GM23248 (cell line): ENCODE data around the gene FUS. TPM values are rescaled to one million over a fixed set of nuclear protein-coding genes. Genes with fewer than 3 reads are reported as not detected.
A peak's percentile ranks its signal among the peaks of the same experiment; 100 is the strongest.

Experiments
- DNase-seq: peaks from one replicate; pipeline ENCODE4 v3.0.0-alpha.2; 2015
- H2AFZ ChIP-seq: fragments of 200-600 bp; sonication (generic); 2 replicates; pipeline ENCODE4 v1.6.1; 2016; ENCODE audit warnings: antibody characterized with exemption
- H3F3A ChIP-seq: fragments of 200-600 bp; sonication (generic); 2 replicates; pipeline ENCODE4 v1.6.1; 2016; ENCODE audit warnings: mild to moderate bottlenecking, antibody characterized with exemption, mixed run types; ENCODE audit not compliant: insufficient read depth
- H3K27ac ChIP-seq: fragments of 200-600 bp; sonication (generic); 2 replicates; pipeline ENCODE4 v1.5.1; 2016; ENCODE audit warnings: mild to moderate bottlenecking
- H3K27me3 ChIP-seq: fragments of 200-600 bp; sonication (generic); replicated peaks from 2 replicates; pipeline ENCODE4 v1.6.1; 2016; ENCODE audit warnings: mild to moderate bottlenecking; ENCODE audit not compliant: insufficient read depth
- H3K36me3 ChIP-seq: fragments of 200-600 bp; sonication (generic); 2 replicates; pipeline ENCODE4 v1.6.1; 2016; ENCODE audit warnings: low read depth, mild to moderate bottlenecking
- H3K4me1 ChIP-seq: fragments of 200-600 bp; sonication (generic); 2 replicates; pipeline ENCODE4 v1.6.1; 2016; ENCODE audit warnings: mild to moderate bottlenecking; ENCODE audit not compliant: insufficient read depth
- H3K4me2 ChIP-seq: fragments of 200-600 bp; sonication (generic); one replicate; pipeline ENCODE4 v1.6.1; 2016; ENCODE audit warnings: mild to moderate bottlenecking; ENCODE audit not compliant: unreplicated experiment
- H3K4me3 ChIP-seq: fragments of 200-600 bp; sonication (generic); 2 replicates; pipeline ENCODE4 v1.5.1; 2016; ENCODE audit warnings: mild to moderate bottlenecking
- H3K79me2 ChIP-seq: fragments of 200-600 bp; sonication (generic); 2 replicates; pipeline ENCODE4 v1.6.1; 2016; ENCODE audit warnings: mild to moderate bottlenecking; ENCODE audit not compliant: insufficient read depth
- H3K9ac ChIP-seq: fragments of 200-600 bp; sonication (generic); 2 replicates; pipeline ENCODE4 v1.6.1; 2016; ENCODE audit warnings: mild to moderate bottlenecking
- H3K9me2 ChIP-seq: fragments of 200-600 bp; sonication (generic); 2 replicates; pipeline ENCODE4 v1.6.1; 2016; ENCODE audit warnings: mixed run types, mild to moderate bottlenecking, moderate library complexity; ENCODE audit not compliant: insufficient read depth
- H3K9me3 ChIP-seq: fragments of 200-600 bp; sonication (generic); one replicate; pipeline ENCODE4 v1.6.1; 2017; ENCODE audit warnings: low read depth
- H4K20me1 ChIP-seq: fragments of 200-600 bp; sonication (generic); 2 replicates; pipeline ENCODE4 v1.6.0; 2016; ENCODE audit not compliant: insufficient read depth
- EZH2 ChIP-seq: fragments of 200-600 bp; sonication (generic); IDR thresholded peaks from 2 replicates; pipeline ENCODE4 v1.6.1; 2018; ENCODE audit warnings: antibody characterized with exemption, mild to moderate bottlenecking; ENCODE audit not compliant: insufficient read depth, poor library complexity, severe bottlenecking
- EZH2phosphoT487 ChIP-seq: fragments of 200-600 bp; sonication (generic); IDR thresholded peaks from 2 replicates; pipeline ENCODE4 v1.6.1; 2018; ENCODE audit warnings: antibody characterized with exemption, moderate library complexity, mild to moderate bottlenecking, low read depth; ENCODE audit not compliant: insufficient read depth
- WGBS, 2 experiments: methylation state at CpG; one replicate each; pipeline ENCODE4 v1.1.6; 2015 to 2017; ENCODE audit warnings: low lambda C conversion rate in 2 of 2, low coverage in 1 of 2; ENCODE audit errors: missing lambda C conversion rate in 2 of 2; 5-methylcytosine and 5-hydroxymethylcytosine counted together
- in situ Hi-C: fragments of 300-500 bp; cut with MboI; formaldehyde crosslinking; loops from 2 replicates; pipeline ENCODE4 v1.15.0; 2020
- polyA plus RNA-seq: library from polyadenylated mRNA; unstranded; fragments of >200 nt; fragmentation: Nextera tagmentation; extraction: Ambion mirVana; gene quantifications from 2 replicates; pipeline ENCODE4 v1.2.1, GENCODE V29; 2016
- total RNA-seq: library from RNA; depleted of rRNA; stranded (reverse); fragments of >200 nt; shearing (Covaris generic); gene quantifications from 2 replicates; pipeline ENCODE4 v1.2.3, GENCODE V29; 2014

The FUS gene
- total and polyA plus RNA-seq, 2 experiments from 2014 or later = 22.5 to 166 TPM

DNA sequence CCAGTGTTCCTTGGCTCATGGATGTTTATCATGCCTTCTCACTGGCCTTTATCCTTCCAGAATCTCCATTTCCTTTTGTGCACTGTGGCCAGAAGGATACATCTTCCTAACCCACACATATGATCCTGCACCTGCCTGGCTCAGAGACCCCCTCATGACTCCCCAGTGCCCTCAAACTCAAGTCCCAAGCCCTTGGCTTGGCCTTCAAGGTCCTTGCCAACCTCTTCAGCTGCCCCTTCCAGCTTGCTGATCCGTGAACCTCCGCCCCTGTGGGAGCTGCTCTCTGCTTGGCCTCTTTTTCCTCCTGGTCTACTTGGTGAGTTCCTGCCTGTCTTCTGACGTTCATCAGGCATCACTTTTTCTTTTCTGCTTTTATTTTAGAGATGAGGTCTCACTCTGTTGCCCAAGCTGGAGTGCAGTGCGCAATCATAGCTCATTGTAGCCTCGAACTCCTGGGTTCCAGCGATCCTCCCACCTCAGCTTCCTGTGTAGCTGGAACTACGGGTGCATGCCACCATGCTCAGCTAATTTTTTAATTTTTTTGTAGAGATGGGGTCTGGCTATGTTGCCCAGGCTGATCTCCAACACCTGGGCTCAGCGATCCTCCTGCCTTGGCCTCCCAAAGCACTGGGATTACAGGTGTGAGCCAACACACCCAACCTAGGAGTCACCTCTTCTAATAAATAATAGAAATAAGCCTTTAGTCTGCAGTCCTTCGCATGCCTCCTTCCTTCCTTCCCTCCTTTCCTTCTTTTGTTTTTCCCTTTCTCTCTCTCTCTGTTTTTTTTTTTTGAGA lies 25.1 kb downstream of the FUS start:
- Histone ChIP-seq H3K9me3 (no peaks in the 10 kb centered on the region), H3K27me3 (0 out of 2 replicates have a peak, but pooled peaks cover 8% of the 10 kb centered on the region), H3F3A (peaks cover 14% of the 10 kb centered on the region), H4K20me1 (0 out of 2 replicates have a peak, but pooled peaks cover 4% of the 10 kb centered on the region), H3K4me1 (peaks cover 9% of the 10 kb centered on the region; the same call in 1 of the 2 replicates), H3K36me3 (no peaks in the 10 kb centered on the region), H3K4me3 (no peak overlapping the region), H3K79me2 (no peaks in the 10 kb centered on the region), H3K9ac (no peak overlapping the region), H3K4me2 (no peak overlapping the region), H3K27ac (no peak overlapping the region), H2AFZ (no peak overlapping the region), H3K9me2 (no peaks in the 10 kb centered on the region)
- no peak for TF ChIP-seq EZH2phosphoT487
- TF ChIP-seq EZH2 = no peak
- WGBS, 2 experiments = 77 to 78% methylated on average over 9 of the region's 9 CpGs
- no peak for DNase-seq
- in situ Hi-C loops = loop anchor here (10.0 to 25.0 kb wide), 2 partner anchors 240 to 507 kb away; partner anchors contain the start of gene ZNF843

- in situ Hi-C loops = loop anchor here (10.0 to 25.0 kb wide), 2 partner anchors 238 to 506 kb away; partner anchors contain the start of gene ZNF843
- Histone ChIP-seq H3K79me2 (no peaks in the 10 kb centered on the region), H3F3A (no peaks in the 10 kb centered on the region; the same call in 1 of the 2 replicates), H3K4me3 (no peak overlapping the region), H2AFZ (no peak overlapping the region), H3K9me3 (no peaks in the 10 kb centered on the region), H3K4me2 (no peak overlapping the region), H3K9ac (no peak overlapping the region), H3K9me2 (no peaks in the 10 kb centered on the region), H3K27me3 (0 out of 2 replicates have a peak, but pooled peaks cover 8% of the 10 kb centered on the region), H3K4me1 (peaks cover 6% of the 10 kb centered on the region; the same call in 1 of the 2 replicates), H4K20me1 (no peaks in the 10 kb centered on the region), H3K27ac (no peak overlapping the region), H3K36me3 (no peaks in the 10 kb centered on the region)
- DNase-seq = no peak
- TF ChIP-seq EZH2phosphoT487 (no peak), EZH2 (no peak)
- WGBS, 2 experiments = 40 to 45% methylated on average over 6 of the region's 6 CpGs
Measured at GRCh38 chr16:31206776-31207175, 26.8 kb downstream of the FUS start.

GRCh38 chr16:31213342-31213741 lies 33.4 kb downstream of the FUS start:
- Histone ChIP-seq H3K9ac (no peak overlapping the region), H3K4me1 (peaks cover 4% of the 10 kb centered on the region; the same call in 1 of the 2 replicates), H3K36me3 (no peaks in the 10 kb centered on the region), H3F3A (no peaks in the 10 kb centered on the region), H4K20me1 (no peaks in the 10 kb centered on the region), H3K9me3 (no peaks in the 10 kb centered on the region), H3K27ac (no peak overlapping the region), H3K9me2 (no peaks in the 10 kb centered on the region), H3K4me2 (no peak overlapping the region), H2AFZ (no peak overlapping the region), H3K79me2 (no peaks in the 10 kb centered on the region), H3K27me3 (peaks cover 31% of the 10 kb centered on the region), H3K4me3 (no peak overlapping the region)
- WGBS, 2 experiments = 88 to 100% methylated on average over 1 of the region's 1 CpG
- no peak for DNase-seq
- TF ChIP-seq EZH2phosphoT487 (no peak), EZH2 (no peak)
- in situ Hi-C loops = loop anchor here (25.0 kb wide), 1 partner anchor 499 kb away; a partner anchor contains a TSS

GRCh38 chr16:31213877-31214707 lies 34.2 kb downstream of the FUS start, which contains the start of gene TRIM72:
TRIM72 (plus strand) TSS chr16:31214119; CDS start chr16:31214739, 620 bp downstream.
- H3K4me1 ChIP-seq = peaks cover 4% of the 10 kb centered on the region; the same call in 1 of the 2 replicates
- peak within 1 kb of the TSS; percentile 72 for H3K4me3 ChIP-seq
- in situ Hi-C loops = loop anchor here (25.0 kb wide), 1 partner anchor 498 kb away; a partner anchor contains a TSS
- TF ChIP-seq EZH2phosphoT487 = no peak
- TF ChIP-seq EZH2 = no peak
- H4K20me1 ChIP-seq = no peaks in the 10 kb centered on the region
- DNase-seq = no peak
- H3K9me2 ChIP-seq = no peaks in the 10 kb centered on the region
- peak within 1 kb of the TSS; percentile 83 for H2AFZ ChIP-seq
- H3K9me3 ChIP-seq = no peaks in the 10 kb centered on the region
- peaks cover 33% of the 10 kb centered on the region for H3K27me3 ChIP-seq
- H3F3A ChIP-seq = no peaks in the 10 kb centered on the region
- H3K9ac ChIP-seq = no peak within 1 kb of the TSS
- 75 to 89% methylated on average over 14 to 25 of the region's 25 CpGs for WGBS, 2 experiments
- no peaks in the 10 kb centered on the region for H3K79me2 ChIP-seq
- H3K36me3 ChIP-seq = no peaks in the 10 kb centered on the region
- H3K27ac ChIP-seq = no peak within 1 kb of the TSS
- H3K4me2 ChIP-seq = peak within 1 kb of the TSS; percentile 83
